ENCODE measurements around the gene SKI.

- TF ChIP-seq, protein P1, sequence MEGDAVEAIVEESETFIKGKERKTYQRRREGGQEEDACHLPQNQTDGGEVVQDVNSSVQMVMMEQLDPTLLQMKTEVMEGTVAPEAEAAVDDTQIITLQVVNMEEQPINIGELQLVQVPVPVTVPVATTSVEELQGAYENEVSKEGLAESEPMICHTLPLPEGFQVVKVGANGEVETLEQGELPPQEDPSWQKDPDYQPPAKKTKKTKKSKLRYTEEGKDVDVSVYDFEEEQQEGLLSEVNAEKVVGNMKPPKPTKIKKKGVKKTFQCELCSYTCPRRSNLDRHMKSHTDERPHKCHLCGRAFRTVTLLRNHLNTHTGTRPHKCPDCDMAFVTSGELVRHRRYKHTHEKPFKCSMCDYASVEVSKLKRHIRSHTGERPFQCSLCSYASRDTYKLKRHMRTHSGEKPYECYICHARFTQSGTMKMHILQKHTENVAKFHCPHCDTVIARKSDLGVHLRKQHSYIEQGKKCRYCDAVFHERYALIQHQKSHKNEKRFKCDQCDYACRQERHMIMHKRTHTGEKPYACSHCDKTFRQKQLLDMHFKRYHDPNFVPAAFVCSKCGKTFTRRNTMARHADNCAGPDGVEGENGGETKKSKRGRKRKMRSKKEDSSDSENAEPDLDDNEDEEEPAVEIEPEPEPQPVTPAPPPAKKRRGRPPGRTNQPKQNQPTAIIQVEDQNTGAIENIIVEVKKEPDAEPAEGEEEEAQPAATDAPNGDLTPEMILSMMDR (IDR thresholded peaks at IDR 0.05) = no peak
- TF ChIP-seq POLR2A (IDR thresholded peaks at IDR 0.05) = no peak
Observed at GRCh38 chr1:2334366-2334765, 106.2 kb downstream of the SKI start.

All from breast epithelium (tissue), 3 donors.